HG03045 (cell line): ENCODE data around the gene STX19.

Source experiments
- ATAC-seq: cut with Tn5 transposase; IDR thresholded peaks from one replicate; pipeline ENCODE4 v1.9.1; 2021; ENCODE audit warnings: mild to moderate bottlenecking, moderate library complexity; ENCODE audit not compliant: unreplicated experiment

Gene STX19

GRCh38 chr3:94036909-94037507 is 8.6 kb upstream of the STX19 start:
- ATAC-seq = no peak

- no peak for ATAC-seq
Observed at GRCh38 chr3:94026623-94027022, 1.8 kb downstream of the STX19 start.

GRCh38 chr3:94024385-94024784 is 4.0 kb downstream of the STX19 start:
- ATAC-seq = no peak

- ATAC-seq = no peak
Observed at GRCh38 chr3:94020293-94020692, 8.1 kb downstream of the STX19 start.

- ATAC-seq = no peak
Observed at GRCh38 chr3:94019659-94020058, 8.7 kb downstream of the STX19 start.

- ATAC-seq = no peak
Observed at GRCh38 chr3:94015025-94015424, 13.4 kb downstream of the STX19 start.

- ATAC-seq = no peak
Observed at GRCh38 chr3:94012185-94012584, 16.2 kb downstream of the STX19 start.

- ATAC-seq = no peak
Observed at GRCh38 chr3:94011233-94011711, 17.1 kb downstream of the STX19 start.

- ATAC-seq = no peak
Observed at GRCh38 chr3:94009608-94010007, 18.8 kb downstream of the STX19 start.

- ATAC-seq = no peak
Observed at GRCh38 chr3:94008253-94008652, 20.1 kb downstream of the STX19 start.

GRCh38 chr3:94004301-94004910 is 24.0 kb downstream of the STX19 start:
- peak; percentile 86 for ATAC-seq

GRCh38 chr3:94001827-94002495 is 26.4 kb downstream of the STX19 start:
- no peak for ATAC-seq

- no peak for ATAC-seq
Observed at GRCh38 chr3:94001191-94001590, 27.2 kb downstream of the STX19 start.

GRCh38 chr3:93994056-93994455 is 34.3 kb downstream of the STX19 start:
- ATAC-seq = no peak

- no peak for ATAC-seq
Observed at GRCh38 chr3:93992207-93992606, 36.2 kb downstream of the STX19 start.

GRCh38 chr3:93991631-93992030 is 36.8 kb downstream of the STX19 start:
- ATAC-seq = no peak

- ATAC-seq = no peak
Observed at GRCh38 chr3:93989241-93989640, 39.2 kb downstream of the STX19 start.

GRCh38 chr3:93988764-93989163 is 39.6 kb downstream of the STX19 start:
- no peak for ATAC-seq

GRCh38 chr3:93988283-93988682 is 40.1 kb downstream of the STX19 start:
- no peak for ATAC-seq

GRCh38 chr3:93984618-93985017 is 43.8 kb downstream of the STX19 start:
- ATAC-seq = no peak

GRCh38 chr3:93983408-93983807 is 45.0 kb downstream of the STX19 start:
- no peak for ATAC-seq

GRCh38 chr3:93981649-93982048 is 46.7 kb downstream of the STX19 start:
- ATAC-seq = no peak
